Upper lobe of left lung (tissue), 6 donors: ENCODE measurements around the gene RPL35. TPM values are rescaled to one million over a fixed set of nuclear protein-coding genes. Genes with fewer than 3 reads are reported as not detected.

Source experiments
- ATAC-seq, 2 donors: fragments of 200-7000 bp; cut with Tn5 transposase; one replicate each; pipeline ENCODE4 v1.9.1; 2022; ENCODE audit warnings: mild to moderate bottlenecking in 2 of 2, moderate library complexity in 2 of 2; ENCODE audit not compliant: low FRiP score in 2 of 2
- DNase-seq, 2 donors: peaks; one replicate each; pipeline ENCODE4 v3.0.0-alpha.2; 2019 to 2020
- H3K27ac ChIP-seq, 4 donors: fragments of 200-600 bp; sonication (generic); one replicate each; pipeline ENCODE4 v1.5.1; 2016 to 2019
- H3K27me3 ChIP-seq, 4 donors: fragments of 200-600 bp; sonication (generic); one replicate each; pipeline ENCODE4 v1.5.1; 2017 to 2019
- H3K36me3 ChIP-seq, 4 donors: fragments of 200-600 bp; sonication (generic); one replicate each; pipeline ENCODE4 v1.5.1; 2016 to 2019
- H3K4me1 ChIP-seq, 4 donors: fragments of 200-600 bp; sonication (generic); one replicate each; pipeline ENCODE4 v1.5.1; 2018 to 2019
- H3K4me3 ChIP-seq, 4 donors: fragments of 200-600 bp; sonication (generic); one replicate each; pipeline ENCODE4 v1.5.1; 2017 to 2019; ENCODE audit warnings: mild to moderate bottlenecking in 2 of 4, moderate library complexity in 1 of 4
- H3K9me3 ChIP-seq, 4 donors: fragments of 200-600 bp; sonication (generic); one replicate each; pipeline ENCODE4 v1.5.1; 2018 to 2019
- EP300 ChIP-seq, 4 donors: sonication (generic); formaldehyde crosslinking; IDR thresholded peaks; one replicate each; pipeline ENCODE4 v1.5.1; 2017; ENCODE audit warnings: antibody characterized with exemption in 4 of 4, control low read depth in 2 of 4
- POLR2A ChIP-seq, 4 donors: fragments of 450-650 bp; IDR thresholded peaks; one replicate each; pipeline ENCODE4 v1.5.1; 2016 to 2017; ENCODE audit warnings: antibody characterized with exemption in 4 of 4, mild to moderate bottlenecking in 2 of 4
- POLR2AphosphoS5 ChIP-seq, 2 donors: sonication (generic); formaldehyde crosslinking; IDR thresholded peaks; one replicate each; pipeline ENCODE4 v1.5.1; 2017; ENCODE audit warnings: antibody characterized with exemption in 2 of 2
- WGBS, 2 donors: methylation state at CpG; one replicate each; pipeline ENCODE4 v1.1.5; 2017 to 2018; 5-methylcytosine and 5-hydroxymethylcytosine counted together
- total RNA-seq, 6 donors: library from RNA; depleted of rRNA in 4 of 6; stranded (reverse); fragments of >200 nt in 4 of 6; gene quantifications; one replicate each; pipeline versions ENCODE4 v1.1.0 to v1.2.1, GENCODE V29; 2016 to 2021
- TF ChIP-seq, protein P1 (sequence below), 6 experiments: fragments of 450-650 bp in 4 of 6; fragments of 200-600 bp in 2 of 6; sonication (generic) in 2 of 6; IDR thresholded peaks; one replicate each; pipeline ENCODE4 v1.5.1; 2016 to 2019; ENCODE audit warnings: antibody characterized with exemption in 6 of 6
- donor health status: DM: no; HTN: no; CAD: no; lungs with moderate emphysema.
- donor health status: DM: no; HTN: yes; CAD: no; lungs with severe emphysema.

The RPL35 gene
- total RNA-seq, 6 donors from 2014 or later: 646 to 1,381 (median 944) TPM

DNA sequence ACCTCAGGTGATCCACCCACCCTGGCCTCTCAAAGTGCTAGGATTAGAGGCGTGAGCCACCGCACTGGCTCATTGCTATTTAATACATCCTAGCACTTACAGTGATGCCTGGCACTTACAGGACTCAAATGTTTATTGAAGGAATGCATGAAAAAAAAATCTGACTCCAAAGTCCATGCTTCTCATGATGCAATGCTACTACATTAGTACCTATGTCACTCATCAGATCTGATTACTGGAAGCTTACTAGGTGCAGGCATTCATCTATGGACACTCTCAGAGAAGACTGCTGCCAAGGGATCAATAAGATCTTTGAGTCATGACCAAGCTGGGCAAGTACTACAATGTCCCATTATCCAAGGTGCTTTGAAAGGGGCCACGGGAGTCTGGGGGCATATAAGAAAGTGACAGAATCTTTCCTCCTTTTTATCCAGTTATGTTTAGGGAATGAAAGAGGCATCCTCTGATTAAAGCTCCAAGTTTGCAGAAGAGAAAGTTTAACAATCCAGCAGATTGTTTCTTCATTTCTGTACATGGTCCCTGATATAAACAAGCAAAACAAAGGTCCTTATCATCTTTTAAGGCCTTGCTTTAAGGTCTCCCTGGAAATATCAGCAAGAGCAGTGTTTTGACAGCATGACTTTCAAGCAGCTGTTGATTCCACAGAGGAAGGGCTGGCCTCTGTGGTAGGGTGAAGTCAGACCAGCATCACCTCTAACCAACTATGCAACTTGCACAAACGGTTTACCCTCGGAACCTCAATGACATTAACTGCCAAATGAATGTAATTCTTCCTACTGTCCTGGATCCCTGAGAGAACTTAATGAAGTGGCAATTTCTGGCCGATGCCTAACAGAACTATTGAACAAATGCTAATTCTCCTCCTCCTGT lies 36.1 kb upstream of the RPL35 start:
- H3K9me3 ChIP-seq: no peaks in the 10 kb centered on the region
- no peak overlapping the region for H3K27ac ChIP-seq
- no peak for DNase-seq
- peaks cover 15 to 74% (median 51%) of the 10 kb centered on the region in 4 donors for H3K36me3 ChIP-seq
- no peak overlapping the region for H3K4me3 ChIP-seq
- TF ChIP-seq POLR2AphosphoS5 (IDR thresholded peaks at IDR 0.05) (no peak), EP300 (IDR thresholded peaks at IDR 0.05) (no peak), POLR2A (IDR thresholded peaks at IDR 0.05) (no peak)
- TF ChIP-seq, protein P1, sequence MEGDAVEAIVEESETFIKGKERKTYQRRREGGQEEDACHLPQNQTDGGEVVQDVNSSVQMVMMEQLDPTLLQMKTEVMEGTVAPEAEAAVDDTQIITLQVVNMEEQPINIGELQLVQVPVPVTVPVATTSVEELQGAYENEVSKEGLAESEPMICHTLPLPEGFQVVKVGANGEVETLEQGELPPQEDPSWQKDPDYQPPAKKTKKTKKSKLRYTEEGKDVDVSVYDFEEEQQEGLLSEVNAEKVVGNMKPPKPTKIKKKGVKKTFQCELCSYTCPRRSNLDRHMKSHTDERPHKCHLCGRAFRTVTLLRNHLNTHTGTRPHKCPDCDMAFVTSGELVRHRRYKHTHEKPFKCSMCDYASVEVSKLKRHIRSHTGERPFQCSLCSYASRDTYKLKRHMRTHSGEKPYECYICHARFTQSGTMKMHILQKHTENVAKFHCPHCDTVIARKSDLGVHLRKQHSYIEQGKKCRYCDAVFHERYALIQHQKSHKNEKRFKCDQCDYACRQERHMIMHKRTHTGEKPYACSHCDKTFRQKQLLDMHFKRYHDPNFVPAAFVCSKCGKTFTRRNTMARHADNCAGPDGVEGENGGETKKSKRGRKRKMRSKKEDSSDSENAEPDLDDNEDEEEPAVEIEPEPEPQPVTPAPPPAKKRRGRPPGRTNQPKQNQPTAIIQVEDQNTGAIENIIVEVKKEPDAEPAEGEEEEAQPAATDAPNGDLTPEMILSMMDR (IDR thresholded peaks at IDR 0.05): no peak
- 90 to 93% methylated on average over 6 of the region's 6 CpGs for WGBS, 2 donors
- no peak for ATAC-seq
- no peaks in the 10 kb centered on the region for H3K27me3 ChIP-seq
- H3K4me1 ChIP-seq: no peaks in the 10 kb centered on the region

DNA sequence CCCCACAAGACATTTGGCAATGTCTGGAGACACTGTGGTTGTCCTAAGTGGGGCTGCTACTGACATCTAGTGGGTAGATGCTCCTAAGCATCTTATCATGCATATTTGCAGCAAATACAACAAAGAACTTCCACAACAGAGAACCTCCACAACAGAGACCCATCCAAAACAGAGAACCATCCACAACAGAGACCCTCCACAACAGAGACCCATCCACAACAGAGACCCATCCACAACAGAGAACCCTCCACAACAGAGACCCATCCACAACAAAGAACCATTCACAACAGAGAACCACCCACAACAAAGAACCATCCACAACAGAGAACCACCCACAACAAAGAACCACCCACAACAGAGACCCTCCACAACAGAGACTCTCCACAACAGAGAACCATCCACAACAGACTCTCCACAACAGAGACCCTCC lies 33.0 kb upstream of the RPL35 start:
- no peak for DNase-seq
- Histone ChIP-seq H3K4me1 (no peaks in the 10 kb centered on the region), H3K27ac (no peak overlapping the region), H3K36me3 (peaks cover 20 to 88% (median 69%) of the 10 kb centered on the region in 4 donors), H3K9me3 (no peaks in the 10 kb centered on the region), H3K27me3 (no peaks in the 10 kb centered on the region), H3K4me3 (no peak overlapping the region)
- no peak for TF ChIP-seq POLR2AphosphoS5 (IDR thresholded peaks at IDR 0.05)
- TF ChIP-seq, protein P1 (IDR thresholded peaks at IDR 0.05): peak in 2 of 6 experiments; percentile 8 to 23
- no peak for ATAC-seq

DNA sequence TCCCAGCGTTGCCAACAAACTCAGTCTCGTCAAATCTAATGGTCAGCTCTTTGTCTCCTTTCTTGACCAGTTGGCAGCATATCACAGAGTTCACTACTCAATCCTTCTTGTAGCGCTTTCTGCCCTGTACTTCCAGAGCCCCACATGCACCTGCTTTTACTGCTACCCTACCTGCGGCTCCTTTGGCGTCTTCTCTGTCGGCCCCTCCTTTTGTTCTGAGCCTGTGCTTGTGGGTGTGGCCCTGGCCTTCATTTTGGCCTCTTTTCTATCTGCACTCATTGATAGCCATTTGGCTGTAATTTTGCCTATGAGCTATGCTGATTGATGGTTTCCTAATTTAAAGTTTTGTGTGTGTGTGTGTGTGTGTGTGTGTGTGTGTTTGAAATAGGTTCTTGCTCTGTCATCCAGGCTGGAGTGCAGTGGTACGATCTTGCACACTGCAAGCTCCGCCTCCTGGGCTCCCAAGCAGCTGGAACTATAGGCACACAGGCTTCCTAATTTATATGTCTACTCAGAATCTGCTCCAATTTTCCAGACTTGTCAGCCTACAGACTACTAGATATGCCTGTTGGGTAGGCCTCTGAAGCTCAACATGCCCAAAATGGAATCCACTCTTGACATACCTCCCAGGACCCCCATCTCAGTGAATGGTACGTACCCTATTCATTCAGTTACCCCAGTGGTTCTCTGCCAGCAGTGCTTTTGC lies 32.4 kb upstream of the RPL35 start:
- no peak for ATAC-seq
- Histone ChIP-seq H3K36me3 (peaks cover 22 to 88% (median 69%) of the 10 kb centered on the region in 4 donors), H3K4me1 (no peaks in the 10 kb centered on the region), H3K27ac (no peak overlapping the region), H3K9me3 (no peaks in the 10 kb centered on the region), H3K27me3 (no peaks in the 10 kb centered on the region), H3K4me3 (no peak overlapping the region)
- TF ChIP-seq, protein P1 (IDR thresholded peaks at IDR 0.05): no peak
- TF ChIP-seq POLR2A (IDR thresholded peaks at IDR 0.05) (no peak), POLR2AphosphoS5 (IDR thresholded peaks at IDR 0.05) (no peak), EP300 (IDR thresholded peaks at IDR 0.05) (no peak)
- no peak for DNase-seq
- 95% methylated on average over 9 of the region's 9 CpGs for WGBS, 2 donors

DNA sequence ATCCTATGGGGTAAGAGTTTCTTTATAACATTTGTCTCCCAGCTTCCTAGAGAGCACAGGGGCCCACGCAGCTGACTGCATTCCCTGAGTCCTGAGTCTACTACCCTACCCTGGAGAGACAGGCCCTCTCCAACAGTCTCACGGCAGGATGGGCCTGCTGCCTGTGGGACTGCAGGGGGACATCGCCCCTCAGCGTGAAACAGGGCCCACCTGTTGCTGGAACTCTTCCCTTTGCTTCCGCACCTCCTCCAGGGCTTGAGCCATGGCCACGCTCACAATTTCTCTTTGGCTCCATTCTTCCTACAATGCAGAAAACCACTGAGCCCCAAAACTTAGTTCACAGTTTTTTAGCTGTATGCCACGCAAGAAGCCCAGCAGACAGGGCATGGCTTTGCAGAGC lies 28.4 kb upstream of the RPL35 start:
- Histone ChIP-seq H3K27ac (no peak overlapping the region), H3K4me1 (no peaks in the 10 kb centered on the region), H3K27me3 (no peaks in the 10 kb centered on the region), H3K36me3 (peaks cover 19 to 95% (median 79%) of the 10 kb centered on the region in 4 donors), H3K9me3 (no peaks in the 10 kb centered on the region), H3K4me3 (no peak overlapping the region)
- DNase-seq (no peak), ATAC-seq (no peak)
- 96 to 98% methylated on average over 7 of the region's 7 CpGs for WGBS, 2 donors
- no peak for TF ChIP-seq POLR2AphosphoS5 (IDR thresholded peaks at IDR 0.05)
- TF ChIP-seq POLR2A (IDR thresholded peaks at IDR 0.05): no peak
- TF ChIP-seq EP300 (IDR thresholded peaks at IDR 0.05): no peak
- TF ChIP-seq, protein P1 (IDR thresholded peaks at IDR 0.05): no peak
